ENCODE data around the gene PLPP3.

PLPP3 gene

GRCh38 chr1:56533621-56534020, 45.7 kb downstream of the PLPP3 start:
- Histone ChIP-seq H3K4me1 (no peaks in the 10 kb centered on the region), H3K4me3 (ENCODE audit: low read depth, low read length) (no peak overlapping the region), H3K27me3 (no peaks in the 10 kb centered on the region), H3K36me3 (no peaks in the 10 kb centered on the region), H3K9me3 (no peaks in the 10 kb centered on the region)
- no peak for TF ChIP-seq CTCF (IDR thresholded peaks at IDR 0.05; ENCODE audit: low read depth, low read length)
- no peak for DNase-seq

GRCh38 chr1:56533197-56533596, 46.2 kb downstream of the PLPP3 start:
- no peaks in the 10 kb centered on the region for H3K4me1 ChIP-seq

DNA sequence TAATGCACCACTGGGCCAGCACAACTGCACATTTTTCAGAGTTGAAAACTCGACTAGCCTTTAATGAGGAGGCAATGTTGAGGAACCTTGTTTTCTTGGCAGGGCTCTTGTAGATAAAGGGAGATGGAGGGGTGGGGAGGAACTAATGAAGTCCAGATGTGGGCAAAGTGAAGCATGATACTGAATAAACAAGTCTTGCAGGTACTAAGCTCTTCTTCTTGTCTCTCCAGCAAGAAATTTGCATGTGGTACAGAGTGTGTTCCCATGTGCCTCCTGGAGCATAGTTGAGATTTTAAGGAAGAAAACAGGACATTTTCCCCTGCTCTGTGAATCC, 47.0 kb downstream of the PLPP3 start:
- Histone ChIP-seq H3K4me1 (no peaks in the 10 kb centered on the region), H3K4me3 (ENCODE audit: low read depth, low read length) (no peak overlapping the region), H3K27me3 (no peaks in the 10 kb centered on the region), H3K36me3 (no peaks in the 10 kb centered on the region), H3K9me3 (no peaks in the 10 kb centered on the region)
- TF ChIP-seq CTCF (IDR thresholded peaks at IDR 0.05; ENCODE audit: low read depth, low read length): no peak
- no peak for DNase-seq

More at GRCh38 chr1:56533197-56533596, 46.2 kb downstream of the PLPP3 start:
- Histone ChIP-seq H3K36me3 (no peaks in the 10 kb centered on the region), H3K9me3 (no peaks in the 10 kb centered on the region), H3K27me3 (no peaks in the 10 kb centered on the region), H3K4me3 (ENCODE audit: low read depth, low read length) (no peak overlapping the region)
- no peak for TF ChIP-seq CTCF (IDR thresholded peaks at IDR 0.05; ENCODE audit: low read depth, low read length)
- no peak for DNase-seq

GRCh38 chr1:56531624-56532349, 47.6 kb downstream of the PLPP3 start:
- H3K4me1 ChIP-seq: no peaks in the 10 kb centered on the region
- no peak overlapping the region for H3K4me3 ChIP-seq (ENCODE audit: low read depth, low read length)
- H3K36me3 ChIP-seq: no peaks in the 10 kb centered on the region
- no peak for TF ChIP-seq CTCF (IDR thresholded peaks at IDR 0.05; ENCODE audit: low read depth, low read length)
- H3K27me3 ChIP-seq: no peaks in the 10 kb centered on the region
- H3K9me3 ChIP-seq: no peaks in the 10 kb centered on the region
- DNase-seq: no peak

DNA sequence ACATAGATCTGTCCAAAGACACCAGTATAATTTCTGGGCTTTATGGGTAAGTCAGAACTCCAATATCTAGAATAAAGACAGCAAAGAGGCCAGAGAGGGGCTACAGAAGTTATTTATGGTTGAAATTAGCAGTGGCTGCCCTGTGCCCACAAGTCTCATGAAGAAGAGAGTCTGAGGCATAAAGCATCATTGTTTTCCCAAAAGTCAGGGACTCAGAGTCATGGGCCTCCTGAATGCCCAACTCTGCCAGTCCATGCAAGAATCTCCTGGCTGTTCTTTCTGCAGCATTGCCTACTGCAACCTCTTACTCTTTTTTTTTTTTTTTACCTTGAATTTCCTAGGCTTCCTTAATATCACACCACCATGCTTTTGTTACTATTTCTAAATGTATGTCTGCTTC, 49.6 kb downstream of the PLPP3 start:
- no peaks in the 10 kb centered on the region for H3K27me3 ChIP-seq
- H3K36me3 ChIP-seq: no peaks in the 10 kb centered on the region
- no peak overlapping the region for H3K4me3 ChIP-seq (ENCODE audit: low read depth, low read length)
- no peak for DNase-seq
- H3K9me3 ChIP-seq: no peaks in the 10 kb centered on the region
- TF ChIP-seq CTCF (IDR thresholded peaks at IDR 0.05; ENCODE audit: low read depth, low read length): no peak
- no peaks in the 10 kb centered on the region for H3K4me1 ChIP-seq

- DNase-seq: peak; percentile 9
- TF ChIP-seq CTCF (IDR thresholded peaks at IDR 0.05; ENCODE audit: low read depth, low read length): no peak
- Histone ChIP-seq H3K9me3 (no peaks in the 10 kb centered on the region), H3K4me1 (no peaks in the 10 kb centered on the region), H3K27me3 (no peaks in the 10 kb centered on the region), H3K36me3 (no peaks in the 10 kb centered on the region), H3K4me3 (ENCODE audit: low read depth, low read length) (no peak overlapping the region)
These were observed 51.6 kb downstream of the PLPP3 start for GRCh38 chr1:56527548-56528302.
